ENCODE results near the gene SFSWAP. TPM values are rescaled to one million over a fixed set of nuclear protein-coding genes. Genes with fewer than 3 reads are reported as not detected.

SFSWAP gene
- total RNA-seq, 1 experiment from 2014 or later: 68.8 TPM

DNA sequence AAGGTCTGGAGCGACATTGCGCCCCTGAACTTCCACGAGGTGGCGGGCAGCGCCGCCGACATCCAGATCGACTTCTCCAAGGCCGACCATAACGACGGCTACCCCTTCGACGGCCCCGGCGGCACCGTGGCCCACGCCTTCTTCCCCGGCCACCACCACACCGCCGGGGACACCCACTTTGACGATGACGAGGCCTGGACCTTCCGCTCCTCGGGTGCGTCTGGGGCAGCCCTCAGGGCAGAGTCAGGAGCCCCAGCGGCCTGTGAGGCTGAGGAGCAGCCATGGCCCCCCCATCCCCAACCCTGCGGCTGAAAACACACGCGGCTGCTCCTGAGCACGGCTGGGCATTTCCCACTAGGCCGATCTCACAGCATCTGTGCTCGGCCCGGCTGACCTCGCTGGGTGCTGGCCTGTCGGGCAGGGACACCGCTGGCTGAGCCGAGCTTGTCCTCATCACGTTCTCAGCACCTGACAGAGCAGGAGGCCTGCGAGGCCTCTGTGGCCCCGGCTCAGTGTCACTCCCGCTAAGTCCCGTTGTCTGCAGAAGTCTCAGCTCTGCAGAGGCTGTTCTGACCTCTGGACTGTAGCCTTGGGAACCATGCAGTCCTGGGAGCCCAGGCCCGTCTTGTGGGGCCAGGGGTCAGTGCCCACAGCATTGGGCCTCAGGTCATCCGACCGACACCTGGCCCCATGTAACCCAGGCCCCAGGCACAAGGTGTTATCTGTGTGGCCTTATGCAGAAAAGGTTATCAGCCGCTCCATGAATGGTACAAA is 129.9 kb downstream of the SFSWAP start:
- CTCF ChIA-PET: no interaction called here
- Mint-ChIP-seq H3K36me3 (ENCODE audit: insufficient read depth, unreplicated experiment) (no peaks in the 10 kb centered on the region), H3K4me1 (ENCODE audit: insufficient read depth, unreplicated experiment) (no peaks in the 10 kb centered on the region), H3K9me3 (ENCODE audit: unreplicated experiment) (no peaks in the 10 kb centered on the region), H3K27me3 (ENCODE audit: insufficient read depth, unreplicated experiment) (no peaks in the 10 kb centered on the region), H3K4me3 (ENCODE audit: unreplicated experiment) (no peak overlapping the region), H3K27ac (ENCODE audit: low read depth, unreplicated experiment) (no peak overlapping the region)
- TF ChIP-seq, protein P1, sequence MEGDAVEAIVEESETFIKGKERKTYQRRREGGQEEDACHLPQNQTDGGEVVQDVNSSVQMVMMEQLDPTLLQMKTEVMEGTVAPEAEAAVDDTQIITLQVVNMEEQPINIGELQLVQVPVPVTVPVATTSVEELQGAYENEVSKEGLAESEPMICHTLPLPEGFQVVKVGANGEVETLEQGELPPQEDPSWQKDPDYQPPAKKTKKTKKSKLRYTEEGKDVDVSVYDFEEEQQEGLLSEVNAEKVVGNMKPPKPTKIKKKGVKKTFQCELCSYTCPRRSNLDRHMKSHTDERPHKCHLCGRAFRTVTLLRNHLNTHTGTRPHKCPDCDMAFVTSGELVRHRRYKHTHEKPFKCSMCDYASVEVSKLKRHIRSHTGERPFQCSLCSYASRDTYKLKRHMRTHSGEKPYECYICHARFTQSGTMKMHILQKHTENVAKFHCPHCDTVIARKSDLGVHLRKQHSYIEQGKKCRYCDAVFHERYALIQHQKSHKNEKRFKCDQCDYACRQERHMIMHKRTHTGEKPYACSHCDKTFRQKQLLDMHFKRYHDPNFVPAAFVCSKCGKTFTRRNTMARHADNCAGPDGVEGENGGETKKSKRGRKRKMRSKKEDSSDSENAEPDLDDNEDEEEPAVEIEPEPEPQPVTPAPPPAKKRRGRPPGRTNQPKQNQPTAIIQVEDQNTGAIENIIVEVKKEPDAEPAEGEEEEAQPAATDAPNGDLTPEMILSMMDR (IDR thresholded peaks at IDR 0.05; ENCODE audit: unreplicated experiment): no peak
- intact Hi-C loops (cut with micrococcal nuclease): no loop called here
- POLR2A ChIA-PET: no interaction called here
- DNase-seq (ENCODE audit: unreplicated experiment): no peak
- no TSS peak for BruUV-seq (replicated peaks)

DNA sequence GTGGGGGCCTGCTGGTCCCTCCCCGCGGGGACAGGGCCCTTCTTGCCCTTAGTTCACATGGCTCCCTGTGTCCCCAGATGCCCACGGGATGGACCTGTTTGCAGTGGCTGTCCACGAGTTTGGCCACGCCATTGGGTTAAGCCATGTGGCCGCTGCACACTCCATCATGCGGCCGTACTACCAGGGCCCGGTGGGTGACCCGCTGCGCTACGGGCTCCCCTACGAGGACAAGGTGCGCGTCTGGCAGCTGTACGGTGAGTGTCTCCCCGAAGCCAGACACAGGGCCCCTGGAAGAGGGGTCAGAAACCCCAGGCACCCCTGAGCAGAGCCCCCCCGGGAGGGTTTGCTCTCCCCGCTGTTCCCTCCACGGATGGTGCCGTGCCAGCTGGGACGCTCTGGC is 130.7 kb downstream of the SFSWAP start:
- no peaks in the 10 kb centered on the region for H3K4me1 Mint-ChIP-seq (ENCODE audit: insufficient read depth, unreplicated experiment)
- CTCF ChIA-PET: no interaction called here
- no peak for DNase-seq (ENCODE audit: unreplicated experiment)

DNA sequence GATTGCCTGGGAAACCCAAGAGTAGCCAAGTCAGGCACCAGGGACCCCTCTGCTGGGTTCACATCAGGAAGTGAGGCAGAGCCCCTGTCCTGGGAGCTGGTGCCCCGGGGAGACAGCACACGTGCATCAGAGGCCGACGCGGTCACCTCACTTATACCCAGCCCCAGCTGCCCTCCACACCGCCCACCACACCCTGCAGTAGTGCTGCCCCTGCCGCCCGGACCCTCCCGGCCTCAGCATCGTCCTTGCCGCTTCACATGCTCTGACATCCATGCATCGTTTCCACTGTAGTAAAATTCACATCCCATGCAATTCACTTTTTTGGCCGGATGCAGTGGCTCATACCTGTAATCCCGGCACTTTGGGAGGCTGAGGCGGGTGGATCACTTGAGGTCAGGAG is 131.3 kb downstream of the SFSWAP start:
- H3K4me3 Mint-ChIP-seq (ENCODE audit: unreplicated experiment): no peak overlapping the region
- POLR2A ChIA-PET: no interaction called here

More for the DNA sequence above, 130.7 kb downstream of the SFSWAP start:
- Mint-ChIP-seq H3K27me3 (ENCODE audit: insufficient read depth, unreplicated experiment) (no peaks in the 10 kb centered on the region), H3K27ac (ENCODE audit: low read depth, unreplicated experiment) (no peak overlapping the region), H3K36me3 (ENCODE audit: insufficient read depth, unreplicated experiment) (no peaks in the 10 kb centered on the region), H3K9me3 (ENCODE audit: unreplicated experiment) (no peaks in the 10 kb centered on the region), H3K4me3 (ENCODE audit: unreplicated experiment) (no peak overlapping the region)
- intact Hi-C loops (cut with micrococcal nuclease): no loop called here
- TF ChIP-seq, protein P1 (IDR thresholded peaks at IDR 0.05; ENCODE audit: unreplicated experiment): no peak
- POLR2A ChIA-PET: no interaction called here
- no TSS peak for BruUV-seq (replicated peaks)

DNA sequence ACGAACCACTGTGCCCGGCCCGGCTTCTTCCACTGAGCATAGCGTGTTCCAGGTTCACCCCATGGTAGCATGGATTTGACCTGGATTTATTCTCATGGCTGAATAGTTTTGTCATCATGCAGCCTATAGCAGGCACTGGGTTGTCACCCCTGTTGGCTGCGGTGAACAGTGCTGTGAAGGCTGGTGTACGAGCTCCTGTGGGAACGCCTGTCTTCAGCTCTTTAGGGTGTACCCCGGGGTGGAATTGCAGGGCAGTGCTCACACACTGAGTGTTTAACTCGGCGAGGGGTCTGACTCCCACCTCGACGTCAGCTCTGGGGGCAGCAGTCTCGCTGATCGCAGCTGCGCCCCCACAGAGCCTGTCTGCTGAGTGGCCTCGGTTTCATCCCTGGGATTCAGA is 132.6 kb downstream of the SFSWAP start:
- ChIA-PET POLR2A (no interaction called here), CTCF (interaction anchor here (1.1 kb wide), 1 partner anchor 107 kb away, joined by 5 read pairs; no protein-coding TSS in a partner anchor)
- TF ChIP-seq, protein P1 (IDR thresholded peaks at IDR 0.05; ENCODE audit: unreplicated experiment): no peak
- Mint-ChIP-seq H3K4me1 (ENCODE audit: insufficient read depth, unreplicated experiment) (no peaks in the 10 kb centered on the region), H3K27me3 (ENCODE audit: insufficient read depth, unreplicated experiment) (no peaks in the 10 kb centered on the region), H3K27ac (ENCODE audit: low read depth, unreplicated experiment) (no peak overlapping the region), H3K36me3 (ENCODE audit: insufficient read depth, unreplicated experiment) (no peaks in the 10 kb centered on the region), H3K4me3 (ENCODE audit: unreplicated experiment) (no peak overlapping the region), H3K9me3 (ENCODE audit: unreplicated experiment) (no peaks in the 10 kb centered on the region)
- no peak for DNase-seq (ENCODE audit: unreplicated experiment)
- intact Hi-C loops (cut with micrococcal nuclease): no loop called here
- no TSS peak for BruUV-seq (replicated peaks)

More for the DNA sequence above, 131.3 kb downstream of the SFSWAP start:
- Mint-ChIP-seq H3K27ac (ENCODE audit: low read depth, unreplicated experiment) (no peak overlapping the region), H3K4me1 (ENCODE audit: insufficient read depth, unreplicated experiment) (no peaks in the 10 kb centered on the region), H3K27me3 (ENCODE audit: insufficient read depth, unreplicated experiment) (no peaks in the 10 kb centered on the region), H3K9me3 (ENCODE audit: unreplicated experiment) (no peaks in the 10 kb centered on the region), H3K36me3 (ENCODE audit: insufficient read depth, unreplicated experiment) (no peaks in the 10 kb centered on the region)
- DNase-seq (ENCODE audit: unreplicated experiment): no peak
- no TSS peak for BruUV-seq (replicated peaks)
- TF ChIP-seq, protein P1 (IDR thresholded peaks at IDR 0.05; ENCODE audit: unreplicated experiment): no peak
- CTCF ChIA-PET: no interaction called here
- intact Hi-C loops (cut with micrococcal nuclease): no loop called here

All from MCF 10A (cell line).